Measurements from ENCODE around the gene RNF223.
A peak's percentile ranks its signal among the peaks of the same experiment; 100 is the strongest.
"Not testable (repeated sequence)": the region's sequence is repeated elsewhere in the genome, so short reads cannot be mapped to it uniquely, and the experiment has no call there.

Gene RNF223

DNA sequence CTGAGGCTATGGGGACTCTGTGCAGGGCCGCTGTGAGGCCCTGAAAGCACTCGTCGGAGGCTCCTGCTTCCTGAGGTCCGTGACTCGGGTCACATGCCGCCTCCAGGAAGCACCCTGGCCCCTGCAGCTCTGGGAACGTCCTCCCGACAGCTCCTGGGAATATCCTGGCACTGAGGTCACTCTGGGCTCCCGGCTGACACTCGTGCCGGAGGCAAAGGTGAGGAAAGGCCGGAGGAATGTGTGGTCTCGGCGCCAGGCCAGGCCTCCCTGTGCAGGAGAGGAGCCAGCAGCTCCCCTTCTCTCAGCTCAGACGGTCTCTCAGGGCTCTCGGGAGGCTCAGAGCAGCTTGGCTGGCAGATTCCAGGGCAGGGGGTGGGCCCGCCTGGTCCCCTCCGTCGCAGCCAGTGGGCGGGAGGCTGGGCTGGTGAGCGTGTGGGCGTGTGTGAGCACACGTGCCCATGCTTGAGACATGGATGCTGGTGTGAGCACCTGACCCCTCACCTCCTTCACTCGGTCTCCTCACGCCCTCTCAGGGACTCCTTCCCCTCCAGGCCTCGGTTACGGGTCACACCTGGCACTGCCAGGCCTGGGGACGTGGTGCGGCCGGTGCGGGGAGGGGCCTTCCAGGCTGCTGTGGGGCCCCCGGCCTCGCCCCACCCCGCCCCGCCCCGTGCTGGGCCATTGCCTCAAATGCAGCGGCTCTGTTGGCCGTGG lies 5.5 kb upstream of the RNF223 start:
- TF ChIP-seq, protein P1, sequence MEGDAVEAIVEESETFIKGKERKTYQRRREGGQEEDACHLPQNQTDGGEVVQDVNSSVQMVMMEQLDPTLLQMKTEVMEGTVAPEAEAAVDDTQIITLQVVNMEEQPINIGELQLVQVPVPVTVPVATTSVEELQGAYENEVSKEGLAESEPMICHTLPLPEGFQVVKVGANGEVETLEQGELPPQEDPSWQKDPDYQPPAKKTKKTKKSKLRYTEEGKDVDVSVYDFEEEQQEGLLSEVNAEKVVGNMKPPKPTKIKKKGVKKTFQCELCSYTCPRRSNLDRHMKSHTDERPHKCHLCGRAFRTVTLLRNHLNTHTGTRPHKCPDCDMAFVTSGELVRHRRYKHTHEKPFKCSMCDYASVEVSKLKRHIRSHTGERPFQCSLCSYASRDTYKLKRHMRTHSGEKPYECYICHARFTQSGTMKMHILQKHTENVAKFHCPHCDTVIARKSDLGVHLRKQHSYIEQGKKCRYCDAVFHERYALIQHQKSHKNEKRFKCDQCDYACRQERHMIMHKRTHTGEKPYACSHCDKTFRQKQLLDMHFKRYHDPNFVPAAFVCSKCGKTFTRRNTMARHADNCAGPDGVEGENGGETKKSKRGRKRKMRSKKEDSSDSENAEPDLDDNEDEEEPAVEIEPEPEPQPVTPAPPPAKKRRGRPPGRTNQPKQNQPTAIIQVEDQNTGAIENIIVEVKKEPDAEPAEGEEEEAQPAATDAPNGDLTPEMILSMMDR (conservative IDR thresholded peaks at IDR 0.05), result no peak
- H3K27ac ChIP-seq, result peak overlapping the region; percentile 78

DNA sequence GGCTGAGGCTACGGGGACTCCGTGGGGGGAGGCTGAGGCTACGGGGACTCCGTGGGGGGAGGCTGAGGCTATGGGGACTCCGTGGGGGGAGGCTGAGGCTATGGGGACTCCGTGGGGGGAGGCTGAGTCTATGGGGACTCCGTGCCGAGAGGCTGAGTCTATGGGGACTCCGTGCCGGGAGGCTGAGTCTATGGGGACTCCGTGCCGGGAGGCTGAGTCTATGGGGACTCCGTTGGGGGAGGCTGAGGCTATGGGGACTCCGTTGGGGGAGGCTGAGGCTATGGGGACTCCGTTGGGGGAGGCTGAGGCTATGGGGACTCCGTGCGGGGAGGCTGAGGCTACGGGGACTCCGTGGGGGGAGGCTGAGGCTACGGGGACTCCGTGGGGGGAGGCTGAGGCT lies 3.3 kb upstream of the RNF223 start:
- not testable (repeated sequence) for H3K27ac ChIP-seq

DNA sequence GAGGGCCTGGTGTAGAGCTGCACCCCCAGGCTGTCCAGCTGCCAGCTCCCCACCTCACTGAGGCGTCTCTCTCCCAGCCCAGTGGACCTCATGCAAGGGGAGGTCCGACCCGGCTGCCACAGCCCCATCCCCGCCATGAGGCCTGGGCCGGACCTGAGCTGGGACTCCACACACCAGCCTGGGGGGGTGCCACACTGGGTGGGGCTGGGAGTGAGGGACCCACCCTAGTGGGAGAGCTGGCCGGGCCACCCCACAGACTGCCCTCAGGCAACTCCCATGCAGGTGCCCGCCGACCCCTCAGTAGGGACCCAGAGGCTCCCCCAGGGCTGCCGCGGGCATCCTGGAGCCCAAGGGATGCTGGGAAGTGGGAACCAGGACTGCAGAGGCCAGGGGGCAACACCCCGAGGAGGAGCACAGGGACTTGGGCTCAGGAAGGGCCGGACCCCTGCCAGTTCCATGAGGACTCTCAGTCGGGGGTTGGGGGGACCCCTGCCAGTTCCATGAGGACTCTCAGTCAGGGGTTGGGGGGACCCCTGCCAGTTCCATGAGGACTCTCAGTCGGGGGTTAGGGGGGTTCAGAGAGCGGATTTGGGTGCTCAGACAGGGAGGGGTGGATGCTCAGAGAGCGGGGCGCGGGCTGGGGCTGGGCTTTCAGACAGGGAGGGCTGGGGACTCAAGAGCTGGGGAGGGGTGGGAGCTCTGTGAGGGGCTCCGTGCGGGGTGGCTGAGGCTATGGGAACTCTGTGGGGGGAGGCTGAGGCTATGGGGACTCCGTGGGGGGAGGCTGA lies 1.2 kb upstream of the RNF223 start:
- TF ChIP-seq, protein P1 (conservative IDR thresholded peaks at IDR 0.05), result no peak
- no peak overlapping the region; the same call in 1 of the 2 replicates for H3K27ac ChIP-seq

DNA sequence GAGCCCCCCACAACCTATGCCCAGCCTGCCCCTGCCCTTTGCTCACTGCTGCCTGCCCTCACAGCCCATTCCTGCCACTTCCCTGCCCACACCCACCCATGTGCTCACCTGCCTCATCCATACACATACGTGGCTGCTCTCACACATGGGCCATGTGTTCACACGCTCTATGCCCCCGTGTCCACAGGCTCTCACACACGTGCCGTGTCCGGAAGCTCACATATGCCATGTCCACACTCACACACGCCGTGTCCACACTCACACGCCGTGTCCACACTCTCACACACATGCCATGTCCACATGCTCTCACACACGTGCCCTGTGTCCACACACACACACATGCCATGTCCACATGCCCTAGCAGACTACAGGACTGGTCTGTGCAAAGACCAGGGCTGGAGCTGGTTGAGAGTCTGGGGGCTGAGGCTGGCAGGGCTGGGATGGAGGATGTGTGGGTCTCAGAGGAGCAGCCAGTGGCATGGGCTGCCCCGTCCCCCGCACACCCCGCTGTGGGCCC lies 583 bp upstream of the RNF223 start:
- TF ChIP-seq, protein P1 (conservative IDR thresholded peaks at IDR 0.05), result no peak
- peak overlapping the region; percentile 71 for H3K27ac ChIP-seq

DNA sequence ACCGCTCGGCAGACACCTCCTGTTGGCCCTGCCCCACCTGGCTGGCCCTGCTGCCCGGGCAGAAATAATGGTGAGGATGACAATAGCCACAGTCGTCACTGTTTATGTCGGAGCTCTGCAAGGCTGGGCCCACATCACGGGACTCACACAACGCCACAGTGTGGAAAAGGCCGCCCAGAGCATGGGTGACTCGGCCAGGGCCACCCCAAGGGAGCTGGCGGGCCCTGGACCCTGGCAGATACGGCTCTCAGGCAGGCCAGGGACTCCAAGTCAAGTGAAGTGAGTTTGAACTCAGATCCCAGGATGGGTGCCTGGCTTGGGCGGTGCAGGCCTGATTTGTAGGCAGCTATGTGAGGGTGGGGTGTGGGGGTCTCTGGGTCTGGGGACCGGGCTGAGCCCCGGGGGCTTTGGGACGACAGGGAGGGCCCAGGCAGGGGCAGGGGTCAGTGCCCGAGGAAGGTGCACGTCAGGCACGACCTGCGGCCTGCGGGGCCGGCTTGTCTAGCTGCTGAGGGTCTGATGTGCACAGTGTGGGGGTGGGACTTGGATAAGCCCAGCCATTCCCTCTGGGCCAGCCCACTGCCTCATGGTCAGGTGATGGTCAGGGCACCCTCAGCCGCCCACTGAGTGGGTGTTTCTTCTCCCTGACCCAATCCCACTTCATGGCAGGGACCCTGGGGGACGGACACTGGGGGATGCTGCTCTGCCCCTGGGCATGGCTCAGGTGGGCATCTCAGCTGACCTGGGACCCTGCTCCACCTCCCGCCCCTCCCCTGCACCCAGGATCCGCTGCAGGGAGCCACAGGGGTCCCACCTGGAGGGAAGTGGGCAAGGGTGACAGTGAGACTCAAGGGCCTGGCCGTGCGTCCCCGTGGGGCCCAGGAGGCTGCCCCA lies 1.0 kb downstream of the RNF223 start:
- TF ChIP-seq, protein P1 (conservative IDR thresholded peaks at IDR 0.05), result no peak
- peak overlapping the region; percentile 71 for H3K27ac ChIP-seq

DNA sequence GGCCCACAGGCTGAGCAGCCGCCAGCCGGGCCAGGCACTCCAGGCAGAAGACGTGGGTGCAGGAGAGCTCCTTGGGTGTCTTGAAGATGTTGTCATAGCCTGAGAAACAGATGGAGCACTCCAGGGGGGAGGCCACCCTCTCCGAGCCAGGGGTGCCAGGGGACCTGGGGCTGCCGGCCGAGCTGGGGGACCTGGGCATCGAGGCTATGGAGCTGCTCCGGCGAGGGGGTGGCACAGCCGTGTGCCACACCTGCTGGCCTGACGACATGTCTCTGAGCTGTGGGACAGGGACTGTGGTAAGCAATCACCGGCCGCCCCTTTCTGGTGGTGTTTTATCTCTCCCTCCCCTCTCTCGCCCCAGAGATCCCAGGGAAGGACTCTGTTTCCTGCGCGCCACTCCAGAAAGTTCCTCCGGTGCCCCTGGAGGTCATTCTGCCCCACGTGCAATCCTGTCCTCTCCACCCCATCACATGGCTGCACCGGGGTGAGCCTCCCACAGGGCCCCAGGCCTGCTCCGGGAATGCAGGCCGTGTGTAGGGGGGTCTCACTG lies 1.7 kb downstream of the RNF223 start:
- TF ChIP-seq, protein P1 (conservative IDR thresholded peaks at IDR 0.05), result no peak
- 0 out of 2 replicates have a peak overlapping the region, but pooled peaks have one; percentile 71 for H3K27ac ChIP-seq

DNA sequence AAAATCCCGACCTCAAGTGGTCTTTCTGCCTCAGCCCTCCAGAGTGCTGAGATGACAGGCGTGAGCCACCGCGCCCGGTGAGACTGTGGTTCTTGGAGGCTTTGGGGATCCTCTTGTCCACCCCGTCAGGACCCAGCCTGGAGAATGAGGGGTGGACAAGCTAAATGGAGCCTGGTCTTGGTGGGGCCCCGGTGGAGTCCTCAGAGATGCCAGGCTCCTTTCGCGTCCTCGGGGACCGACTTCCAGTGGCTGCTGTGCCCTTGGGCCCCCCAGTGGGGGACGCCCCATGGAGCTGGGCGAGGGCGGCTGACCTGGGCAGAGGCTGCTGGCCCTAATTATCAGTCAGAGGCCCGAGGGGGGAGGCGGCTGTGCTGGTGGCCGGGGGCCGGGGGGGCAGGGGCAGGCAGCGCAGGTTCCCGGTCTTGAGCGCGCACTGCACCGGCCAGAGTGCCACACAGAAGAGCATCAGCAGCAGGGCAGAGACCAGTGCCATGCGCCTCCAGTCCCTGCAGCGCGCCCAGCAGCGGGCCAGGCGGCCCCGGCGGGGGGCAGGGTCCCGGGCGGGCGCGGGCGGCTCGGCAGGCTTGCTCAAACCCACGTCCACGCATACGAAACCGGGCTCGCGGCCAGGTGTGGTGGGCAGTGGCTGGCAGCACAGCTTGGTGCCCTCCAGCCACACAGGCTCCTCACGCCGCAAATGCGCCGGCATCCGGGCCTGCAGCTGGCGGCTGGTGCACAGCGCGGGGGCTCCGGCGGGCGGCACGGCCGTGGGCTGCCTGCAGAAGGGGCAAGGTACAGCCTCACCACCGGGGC lies 2.4 kb downstream of the RNF223 start:
- TF ChIP-seq, protein P1 (conservative IDR thresholded peaks at IDR 0.05), result no peak

More for the DNA sequence above, 2.4 kb downstream of the RNF223 start:
- H3K27ac ChIP-seq, result no peak overlapping the region
